ENCODE data around the gene NRXN2. TPM values are rescaled to one million over a fixed set of nuclear protein-coding genes. Genes with fewer than 3 reads are reported as not detected.

NRXN2 gene
- total RNA-seq, 1 donor from 2014 or later: 0.72 TPM

DNA sequence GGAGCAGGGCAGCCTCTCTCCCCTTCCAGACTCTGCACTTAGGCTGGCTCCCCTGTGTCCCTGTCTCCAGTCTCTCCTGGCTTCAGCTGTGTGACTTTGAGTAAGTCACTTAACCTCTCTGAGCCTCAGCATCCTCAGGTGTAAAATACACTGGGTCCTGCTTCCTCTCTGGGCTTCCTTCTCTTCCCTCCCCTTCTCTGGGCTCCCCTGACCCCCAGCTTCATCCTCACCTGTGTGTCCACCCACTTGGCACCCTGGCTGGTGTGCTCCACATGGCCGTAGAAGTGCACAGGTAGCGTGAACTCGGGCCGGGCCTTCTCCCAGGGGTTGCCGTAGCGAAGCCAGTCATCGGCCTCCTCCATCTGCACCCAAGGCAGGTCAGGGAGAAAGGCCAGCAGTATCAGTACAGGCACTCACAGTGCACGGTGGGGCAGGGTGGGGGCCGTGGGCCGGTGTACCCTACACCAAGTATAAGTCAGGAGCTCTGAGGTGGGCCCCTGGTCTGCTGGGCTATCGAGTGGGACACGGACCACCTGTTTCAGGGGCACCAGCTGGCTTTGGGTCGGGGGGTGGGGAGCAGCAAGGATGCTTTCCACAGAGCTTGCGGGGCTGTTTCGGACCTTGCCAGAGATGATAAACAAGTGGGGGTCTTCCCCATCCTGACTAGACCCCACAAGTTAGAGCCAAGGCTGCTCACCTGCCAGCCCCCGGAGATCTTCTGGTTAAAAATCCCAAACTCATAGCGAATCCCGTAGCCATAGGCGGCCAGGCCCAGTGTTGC lies 34.7 kb upstream of the NRXN2 start:
- no peaks in the 10 kb centered on the region for H3K9me3 ChIP-seq
- peaks cover 5% of the 10 kb centered on the region for H3K36me3 ChIP-seq
- intact Hi-C loops (cut with DNase I): no loop called here
- DNase-seq: peak; percentile 59
- no peaks in the 10 kb centered on the region for H3K27me3 ChIP-seq
- TF ChIP-seq, protein P1, sequence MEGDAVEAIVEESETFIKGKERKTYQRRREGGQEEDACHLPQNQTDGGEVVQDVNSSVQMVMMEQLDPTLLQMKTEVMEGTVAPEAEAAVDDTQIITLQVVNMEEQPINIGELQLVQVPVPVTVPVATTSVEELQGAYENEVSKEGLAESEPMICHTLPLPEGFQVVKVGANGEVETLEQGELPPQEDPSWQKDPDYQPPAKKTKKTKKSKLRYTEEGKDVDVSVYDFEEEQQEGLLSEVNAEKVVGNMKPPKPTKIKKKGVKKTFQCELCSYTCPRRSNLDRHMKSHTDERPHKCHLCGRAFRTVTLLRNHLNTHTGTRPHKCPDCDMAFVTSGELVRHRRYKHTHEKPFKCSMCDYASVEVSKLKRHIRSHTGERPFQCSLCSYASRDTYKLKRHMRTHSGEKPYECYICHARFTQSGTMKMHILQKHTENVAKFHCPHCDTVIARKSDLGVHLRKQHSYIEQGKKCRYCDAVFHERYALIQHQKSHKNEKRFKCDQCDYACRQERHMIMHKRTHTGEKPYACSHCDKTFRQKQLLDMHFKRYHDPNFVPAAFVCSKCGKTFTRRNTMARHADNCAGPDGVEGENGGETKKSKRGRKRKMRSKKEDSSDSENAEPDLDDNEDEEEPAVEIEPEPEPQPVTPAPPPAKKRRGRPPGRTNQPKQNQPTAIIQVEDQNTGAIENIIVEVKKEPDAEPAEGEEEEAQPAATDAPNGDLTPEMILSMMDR (IDR thresholded peaks at IDR 0.05): no peak
- H3K4me1 ChIP-seq: peaks cover 13% of the 10 kb centered on the region
- no peak overlapping the region for H3K27ac ChIP-seq
- ATAC-seq: no peak
- no peak overlapping the region for H3K4me3 ChIP-seq

DNA sequence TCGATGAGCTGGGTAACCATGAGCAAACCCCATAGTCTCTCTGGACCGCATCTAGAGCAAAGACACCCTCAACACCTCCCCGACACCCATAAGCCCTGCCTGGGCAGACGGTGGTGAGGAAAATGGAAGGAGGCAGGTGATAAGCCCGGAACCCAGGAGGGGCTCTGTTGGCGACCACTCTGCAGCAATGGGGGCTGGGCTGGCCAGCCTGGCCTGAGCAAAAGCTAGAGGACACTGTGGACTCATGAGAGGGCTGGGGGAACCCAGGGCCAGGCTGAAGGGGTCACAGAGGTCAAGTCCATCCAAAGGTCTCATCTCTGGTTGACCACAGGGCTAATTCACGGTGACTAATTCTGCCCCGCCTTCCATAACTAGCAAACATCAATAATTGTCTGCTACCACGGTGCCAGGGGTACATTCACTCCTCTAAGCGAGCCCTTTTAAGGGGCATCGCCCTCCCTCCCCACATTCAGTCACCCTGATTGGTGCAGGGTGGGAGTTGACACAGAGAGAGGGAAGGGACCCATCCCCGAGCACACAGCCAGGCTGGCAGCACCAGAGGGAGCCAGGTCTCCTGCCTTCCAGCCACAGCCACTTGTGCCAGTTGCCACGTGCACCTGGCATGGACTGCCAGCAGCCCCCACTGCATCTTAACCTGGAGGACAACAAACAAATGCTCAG lies 32.8 kb upstream of the NRXN2 start:
- Histone ChIP-seq H3K27me3 (no peaks in the 10 kb centered on the region), H3K4me3 (no peak overlapping the region), H3K27ac (no peak overlapping the region), H3K4me1 (peaks cover 11% of the 10 kb centered on the region), H3K9me3 (no peaks in the 10 kb centered on the region), H3K36me3 (no peaks in the 10 kb centered on the region)
- ATAC-seq: no peak
- TF ChIP-seq, protein P1 (IDR thresholded peaks at IDR 0.05): no peak
- DNase-seq: peak; percentile 56
- intact Hi-C loops (cut with DNase I): no loop called here

DNA sequence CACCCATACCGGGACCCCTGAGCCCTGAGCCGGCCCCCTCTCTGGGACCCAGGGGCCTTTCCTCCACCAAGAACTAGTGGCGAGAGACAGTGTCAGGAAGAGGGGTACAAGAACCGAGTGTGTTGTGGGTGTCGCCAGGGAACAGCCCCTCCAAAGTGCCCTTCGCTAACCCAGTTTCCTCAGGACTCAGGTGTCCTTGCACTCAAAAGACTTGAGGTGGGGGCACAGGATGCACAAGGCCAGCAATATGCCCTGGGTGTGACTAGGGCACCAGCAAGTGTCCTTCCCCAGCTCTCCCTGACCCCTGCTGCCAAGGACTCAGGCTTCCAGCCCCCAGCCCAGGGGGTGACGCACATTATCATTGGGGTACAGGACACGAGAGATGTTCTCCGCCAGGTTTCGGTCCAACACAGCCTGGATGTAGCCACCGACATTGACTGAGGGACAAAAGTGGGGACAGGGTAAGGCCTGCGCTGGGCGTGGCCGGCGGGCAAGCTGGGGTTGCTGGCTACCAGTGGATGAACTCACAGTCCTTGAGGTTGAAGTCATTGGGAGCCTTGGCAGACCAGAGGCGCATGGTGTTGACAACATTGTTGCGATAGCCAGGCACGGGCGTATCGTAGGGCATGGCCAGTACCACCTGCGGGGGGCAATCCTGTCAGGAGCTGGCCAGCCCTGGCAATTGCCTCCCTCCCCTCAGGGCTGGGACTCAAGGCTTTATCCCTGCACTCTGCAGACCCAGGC lies 32.1 kb upstream of the NRXN2 start:
- DNase-seq: peak; percentile 55
- H3K27me3 ChIP-seq: no peaks in the 10 kb centered on the region
- ATAC-seq: no peak
- TF ChIP-seq, protein P1 (IDR thresholded peaks at IDR 0.05): no peak
- H3K4me1 ChIP-seq: peaks cover 4% of the 10 kb centered on the region
- H3K27ac ChIP-seq: no peak overlapping the region
- no peaks in the 10 kb centered on the region for H3K36me3 ChIP-seq
- no peaks in the 10 kb centered on the region for H3K9me3 ChIP-seq
- H3K4me3 ChIP-seq: no peak overlapping the region
- intact Hi-C loops (cut with DNase I): no loop called here

DNA sequence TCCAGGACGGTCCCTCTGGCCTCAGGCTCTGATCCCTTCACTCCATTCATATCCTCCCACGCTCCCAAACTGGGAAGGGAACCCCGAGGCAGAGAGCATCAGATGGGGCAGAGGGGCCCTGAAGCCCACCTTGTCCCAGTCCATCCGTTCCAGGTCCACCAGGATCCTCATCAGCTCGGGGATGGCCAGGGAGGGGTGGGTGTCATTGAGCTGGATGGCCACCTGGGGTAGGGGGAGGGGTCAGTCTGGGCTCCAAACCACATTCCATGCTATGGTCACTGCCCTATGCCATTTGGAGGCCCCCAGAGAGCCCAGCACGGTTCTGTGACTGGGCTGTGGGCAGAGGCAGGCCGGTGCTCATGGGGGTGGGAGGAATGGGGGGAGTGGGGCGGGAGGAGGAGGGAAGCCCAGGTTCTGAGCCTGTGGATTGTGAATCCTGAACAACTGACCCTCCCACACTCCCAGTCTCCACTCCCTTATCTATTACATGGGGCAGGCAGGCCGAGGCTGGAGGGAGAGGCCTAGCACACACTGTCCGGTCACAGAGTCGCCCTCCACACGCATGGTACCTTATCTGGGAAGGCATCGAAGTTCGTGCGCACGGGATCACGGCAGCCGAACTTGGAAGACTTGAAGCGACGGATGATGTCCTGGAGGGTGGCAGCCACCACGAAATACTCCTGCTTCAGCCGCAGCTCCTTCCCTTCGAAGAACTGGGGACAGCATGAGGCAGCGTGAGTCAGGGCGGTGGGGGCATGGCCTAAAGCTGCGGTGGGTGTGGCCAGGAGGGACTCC lies 31.3 kb upstream of the NRXN2 start:
- TF ChIP-seq, protein P1 (IDR thresholded peaks at IDR 0.05): no peak
- DNase-seq: peak; percentile 55
- Histone ChIP-seq H3K4me3 (no peak overlapping the region), H3K27me3 (no peaks in the 10 kb centered on the region), H3K27ac (no peak overlapping the region), H3K9me3 (no peaks in the 10 kb centered on the region), H3K36me3 (no peaks in the 10 kb centered on the region), H3K4me1 (no peaks in the 10 kb centered on the region)
- no peak for ATAC-seq
- intact Hi-C loops (cut with DNase I): no loop called here

DNA sequence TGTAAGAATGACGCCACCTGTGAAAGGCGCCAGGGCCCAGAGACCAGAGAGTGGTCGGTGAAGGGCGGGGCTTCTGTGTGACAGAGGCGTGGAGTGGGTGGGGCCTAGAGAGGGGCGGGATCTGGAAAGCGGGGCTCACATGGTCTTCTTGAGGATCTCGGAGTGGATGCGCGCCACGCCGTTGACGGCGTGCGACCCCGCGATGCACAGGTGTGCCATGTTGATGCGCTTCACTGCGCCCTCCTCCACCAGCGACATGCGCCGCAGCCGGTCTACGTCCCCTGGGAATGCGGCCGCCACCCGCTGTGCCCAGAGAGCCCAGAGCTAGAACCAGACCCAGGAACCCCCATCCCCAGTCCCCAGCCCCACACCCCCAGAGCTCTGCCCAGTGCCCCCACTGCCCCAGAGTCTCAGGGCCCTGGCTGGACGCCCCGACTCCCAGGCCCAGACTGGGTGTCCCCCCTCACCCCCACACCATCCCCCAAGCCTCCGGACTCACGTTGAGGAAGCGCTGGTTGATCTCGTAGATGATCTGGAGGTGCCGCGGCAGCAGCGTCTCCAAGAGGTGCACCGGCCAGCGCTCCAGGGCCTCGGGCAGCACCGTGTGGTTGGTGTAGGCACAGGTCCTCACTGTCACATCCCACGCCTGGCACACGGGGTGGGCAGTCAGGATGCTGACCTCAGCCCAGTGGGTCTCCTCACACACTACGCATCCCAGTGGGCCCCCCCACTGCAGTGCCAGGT lies 30.6 kb upstream of the NRXN2 start:
- Histone ChIP-seq H3K4me3 (no peak overlapping the region), H3K27ac (no peak overlapping the region), H3K27me3 (no peaks in the 10 kb centered on the region), H3K9me3 (no peaks in the 10 kb centered on the region), H3K4me1 (no peaks in the 10 kb centered on the region), H3K36me3 (no peaks in the 10 kb centered on the region)
- ATAC-seq (no peak), DNase-seq (peak; percentile 63)
- intact Hi-C loops (cut with DNase I): no loop called here
- TF ChIP-seq, protein P1 (IDR thresholded peaks at IDR 0.05): no peak
